Astrocyte of the cerebellum (primary cell): ENCODE data around the gene JARID2.

Experiments
- DNase-seq: peaks from one replicate; pipeline ENCODE4 v3.0.0-alpha.2; 2011; ENCODE audit warnings: low read depth
- H3K4me3 ChIP-seq: 2 replicates; pipeline ENCODE4 v1.5.1; 2011; ENCODE audit warnings: mild to moderate bottlenecking, low read depth, low read length, moderate library complexity
- in situ Hi-C: cut with HindIII; loops from 2 replicates; pipeline ENCODE4 v1.10.0; 2017; ENCODE audit warnings: low sequenced_read_pairs
- TF ChIP-seq, protein P1 (sequence below): IDR thresholded peaks from 2 replicates; pipeline ENCODE4 v1.5.1; 2012; ENCODE audit warnings: low read length, low read depth, moderate library complexity, mild to moderate bottlenecking; ENCODE audit errors: missing control alignments

JARID2 gene

DNA sequence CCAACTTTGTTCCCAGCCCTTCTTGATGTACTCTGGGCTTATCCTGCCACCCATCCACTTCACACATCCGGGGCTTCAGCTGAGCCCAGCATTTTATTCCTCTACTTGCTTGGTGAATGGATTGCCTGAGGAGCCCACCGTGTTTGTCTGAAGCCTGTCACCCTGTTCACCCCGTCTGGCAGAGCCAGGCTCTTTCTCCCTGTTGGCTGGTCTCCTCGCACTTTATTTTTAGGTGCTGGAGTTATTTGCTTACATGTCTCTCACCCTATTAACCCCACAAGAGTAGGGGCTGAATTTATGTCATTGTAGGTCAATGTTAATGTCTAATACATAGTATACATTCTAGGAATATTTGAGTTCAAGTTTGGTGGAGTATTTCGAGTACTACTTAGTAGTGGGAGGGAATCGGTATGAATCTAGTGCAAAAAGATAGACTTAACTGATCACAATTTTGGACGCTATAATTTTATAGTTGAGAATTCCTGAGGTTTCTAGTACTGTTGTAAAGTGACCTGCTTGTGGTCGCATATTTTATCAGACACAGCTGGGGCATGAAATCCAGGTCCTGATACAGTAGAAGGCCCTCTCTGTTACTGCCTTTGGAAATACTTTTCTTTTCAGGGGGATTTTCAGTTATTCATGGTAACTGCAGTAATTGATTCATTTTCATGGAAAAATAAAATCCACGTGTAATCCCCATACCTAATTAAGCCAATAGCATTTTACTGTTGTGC lies 10.8 kb downstream of the JARID2 start:
- no peak overlapping the region for H3K4me3 ChIP-seq
- TF ChIP-seq, protein P1, sequence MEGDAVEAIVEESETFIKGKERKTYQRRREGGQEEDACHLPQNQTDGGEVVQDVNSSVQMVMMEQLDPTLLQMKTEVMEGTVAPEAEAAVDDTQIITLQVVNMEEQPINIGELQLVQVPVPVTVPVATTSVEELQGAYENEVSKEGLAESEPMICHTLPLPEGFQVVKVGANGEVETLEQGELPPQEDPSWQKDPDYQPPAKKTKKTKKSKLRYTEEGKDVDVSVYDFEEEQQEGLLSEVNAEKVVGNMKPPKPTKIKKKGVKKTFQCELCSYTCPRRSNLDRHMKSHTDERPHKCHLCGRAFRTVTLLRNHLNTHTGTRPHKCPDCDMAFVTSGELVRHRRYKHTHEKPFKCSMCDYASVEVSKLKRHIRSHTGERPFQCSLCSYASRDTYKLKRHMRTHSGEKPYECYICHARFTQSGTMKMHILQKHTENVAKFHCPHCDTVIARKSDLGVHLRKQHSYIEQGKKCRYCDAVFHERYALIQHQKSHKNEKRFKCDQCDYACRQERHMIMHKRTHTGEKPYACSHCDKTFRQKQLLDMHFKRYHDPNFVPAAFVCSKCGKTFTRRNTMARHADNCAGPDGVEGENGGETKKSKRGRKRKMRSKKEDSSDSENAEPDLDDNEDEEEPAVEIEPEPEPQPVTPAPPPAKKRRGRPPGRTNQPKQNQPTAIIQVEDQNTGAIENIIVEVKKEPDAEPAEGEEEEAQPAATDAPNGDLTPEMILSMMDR, result no peak
- in situ Hi-C loops, result loop anchor here (25.0 kb wide), 2 partner anchors 356 to 1044 kb away; no protein-coding TSS in a partner anchor
- peak; percentile 32 for DNase-seq

DNA sequence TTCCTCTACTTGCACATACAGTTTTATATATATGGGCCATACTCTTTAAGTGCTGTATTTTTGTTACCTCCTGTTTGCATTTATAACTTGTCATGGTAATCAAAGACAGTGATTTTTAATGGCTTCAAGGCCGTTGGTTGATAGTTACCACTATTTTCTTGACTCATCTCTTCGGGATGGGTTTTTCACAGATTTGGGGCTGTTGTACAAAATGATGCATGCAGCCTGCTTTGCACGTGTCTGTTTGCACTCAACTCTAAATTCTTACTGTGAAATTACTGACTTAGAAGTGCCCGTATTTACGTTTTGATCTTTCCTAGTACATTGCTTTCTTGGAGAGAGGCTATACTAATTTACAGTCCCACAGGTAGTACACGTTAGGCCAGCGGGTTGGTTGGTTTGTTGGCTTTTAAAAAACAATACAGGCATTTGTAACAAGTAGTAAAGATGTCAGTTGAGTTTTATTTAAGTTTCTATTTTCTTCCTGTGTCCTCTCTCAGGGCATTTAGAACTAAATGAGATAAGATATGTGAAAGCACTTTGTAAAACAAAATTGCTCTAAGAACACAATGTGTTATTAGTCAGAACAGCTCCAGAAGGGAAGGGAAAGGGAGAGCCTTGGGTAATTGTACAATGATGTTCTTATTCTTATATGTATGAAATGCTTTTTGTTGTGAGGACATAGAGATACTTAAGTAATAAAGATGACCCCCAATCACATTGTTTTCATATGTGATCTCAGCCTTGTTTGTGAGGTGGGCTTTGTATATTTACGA lies 11.7 kb downstream of the JARID2 start:
- H3K4me3 ChIP-seq, result no peak overlapping the region
- no peak for DNase-seq
- TF ChIP-seq, protein P1, result no peak
- in situ Hi-C loops, result loop anchor here (25.0 kb wide), 2 partner anchors 355 to 1045 kb away; no protein-coding TSS in a partner anchor

DNA sequence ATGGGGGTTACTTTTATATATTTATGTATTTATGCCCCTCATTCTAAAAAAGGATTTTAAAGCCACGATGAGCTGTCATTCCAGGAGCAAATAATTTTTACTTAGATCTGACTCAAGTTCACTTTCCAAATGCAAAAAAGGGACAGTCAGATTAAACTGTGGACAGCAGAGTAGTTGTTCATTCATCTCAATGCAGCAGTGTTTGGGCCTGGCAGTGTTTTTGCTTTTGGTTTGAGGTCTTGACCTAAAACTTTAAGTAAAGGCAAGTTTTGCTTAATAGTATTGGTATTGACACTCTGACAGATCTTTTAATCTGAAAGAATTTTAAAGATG lies 13.9 kb downstream of the JARID2 start:
- in situ Hi-C loops, result loop anchor here (25.0 kb wide), 2 partner anchors 353 to 1047 kb away; no protein-coding TSS in a partner anchor
- H3K4me3 ChIP-seq, result no peak overlapping the region
- TF ChIP-seq, protein P1, result no peak
- DNase-seq, result no peak

DNA sequence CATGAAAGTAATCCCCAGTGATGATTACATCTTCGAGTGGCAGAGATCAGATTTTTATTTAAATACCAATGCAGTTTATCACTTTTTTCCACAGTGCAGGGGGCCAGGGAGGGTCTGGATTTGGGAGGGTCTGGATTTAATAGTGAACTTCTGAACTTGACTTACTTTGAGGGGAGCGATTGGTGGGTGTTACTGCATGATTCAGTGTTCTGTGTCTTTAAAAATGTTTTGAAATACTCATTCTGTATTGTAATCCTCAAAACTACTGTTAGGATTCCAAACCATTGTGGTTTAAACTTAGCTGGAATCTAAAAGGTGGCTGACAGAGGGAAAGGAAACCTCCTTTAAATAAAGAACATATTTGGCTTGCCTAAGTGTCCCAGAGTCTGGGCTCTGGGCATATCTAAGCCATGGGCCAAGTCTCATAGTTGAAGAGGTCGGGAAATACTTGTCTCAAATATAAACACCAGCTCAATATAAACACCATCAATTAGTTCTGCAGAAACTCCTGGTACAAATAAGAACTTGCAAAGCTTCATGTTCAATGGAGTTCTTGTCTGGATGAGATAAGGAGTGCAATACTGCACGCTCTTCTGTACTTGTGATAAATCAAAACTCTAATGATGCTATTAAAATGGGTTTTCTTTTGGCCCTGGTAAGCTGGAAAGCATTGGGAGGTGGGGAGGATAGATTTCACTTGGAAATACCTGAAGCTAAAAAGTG lies 14.4 kb downstream of the JARID2 start:
- TF ChIP-seq, protein P1, result no peak
- in situ Hi-C loops, result loop anchor here (25.0 kb wide), 2 partner anchors 352 to 1048 kb away; no protein-coding TSS in a partner anchor
- peak; percentile 75 for DNase-seq
- no peak overlapping the region for H3K4me3 ChIP-seq

DNA sequence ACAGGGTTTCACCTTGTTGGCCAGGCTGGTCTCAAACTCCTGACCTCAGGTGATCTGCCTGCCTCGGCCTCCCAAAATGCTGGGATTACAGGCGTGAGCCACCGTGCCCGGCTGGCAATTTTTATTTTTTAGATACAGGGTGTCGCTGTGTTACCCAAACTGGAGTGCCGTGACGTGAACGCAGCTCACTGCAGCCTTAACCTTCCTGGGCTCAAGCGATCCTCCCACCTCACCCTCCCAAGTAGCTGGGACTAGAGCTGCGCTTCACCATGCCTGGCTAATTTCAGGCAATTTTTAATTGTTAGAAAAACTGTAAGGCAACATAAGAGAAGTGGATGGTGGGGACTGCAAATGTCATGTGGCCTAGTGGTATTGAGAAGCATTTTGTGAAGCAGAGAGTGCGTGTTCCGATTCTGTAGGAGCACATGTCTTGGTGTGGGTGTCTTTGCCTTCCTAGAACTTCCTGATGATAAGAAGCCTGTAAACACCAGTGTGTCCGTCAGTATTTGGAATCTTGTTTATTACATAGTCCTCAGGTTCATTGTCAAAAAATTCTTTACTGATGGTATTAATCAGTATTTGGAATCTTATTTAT lies 18.0 kb downstream of the JARID2 start:
- DNase-seq, result no peak
- H3K4me3 ChIP-seq, result no peak overlapping the region
- TF ChIP-seq, protein P1, result no peak
- in situ Hi-C loops, result loop anchor here (25.0 kb wide), 2 partner anchors 348 to 1052 kb away; no protein-coding TSS in a partner anchor

DNA sequence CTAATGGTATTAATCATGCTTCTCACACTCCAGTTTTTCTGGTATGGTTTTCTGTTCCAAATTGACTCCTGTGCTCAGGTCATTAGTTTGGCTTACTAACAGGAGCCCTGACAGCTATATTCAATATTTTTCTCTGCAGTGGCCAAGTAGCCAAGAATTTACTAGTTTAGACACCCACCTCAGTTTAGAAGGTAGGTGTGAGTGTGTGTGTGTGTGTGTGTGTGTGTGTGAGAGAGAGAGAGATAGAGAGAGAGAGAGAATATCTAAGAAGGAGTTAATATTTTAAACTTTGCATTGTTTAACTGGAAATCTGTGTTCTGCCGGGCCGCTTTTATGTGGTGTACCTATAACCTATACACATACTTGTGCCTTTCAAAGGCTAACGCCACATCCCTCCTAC lies 18.5 kb downstream of the JARID2 start:
- H3K4me3 ChIP-seq, result no peak overlapping the region
- TF ChIP-seq, protein P1, result no peak
- in situ Hi-C loops, result loop anchor here (25.0 kb wide), 2 partner anchors 348 to 1052 kb away; no protein-coding TSS in a partner anchor
- no peak for DNase-seq
